ENCODE measurements around the gene ARL4D. TPM values are rescaled to one million over a fixed set of nuclear protein-coding genes. Genes with fewer than 3 reads are reported as not detected.
A peak's percentile ranks its signal among the peaks of the same experiment; 100 is the strongest.

ARL4D gene
- total RNA-seq, 1 experiment from 2014 or later, result 11.5 TPM

GRCh38 chr17:43349142-43349541 lies 49.7 kb upstream of the ARL4D start:
- Histone ChIP-seq H3K9ac (ENCODE audit: low read length) (no peak overlapping the region), H3K9me2 (ENCODE audit: insufficient read depth) (no peaks in the 10 kb centered on the region), H3K4me2 (ENCODE audit: low read length) (no peak overlapping the region), H3K9me3 (ENCODE audit: control insufficient read depth in 1 of 2, insufficient read depth in 1 of 2, low read depth in 1 of 2, low read length in 2 of 2) (peaks cover 16 to 34% of the 10 kb centered on the region in 2 experiments; a peak in 3 of 4 replicates), H3K36me3 (ENCODE audit: control insufficient read depth in 1 of 2, insufficient read depth in 2 of 2, low read length in 2 of 2) (no peaks in the 10 kb centered on the region), H3K4me1 (ENCODE audit: control insufficient read depth in 1 of 2, insufficient read depth in 2 of 2, low read length in 2 of 2) (no peaks in the 10 kb centered on the region), H3K27ac (ENCODE audit: low read depth, low read length) (no peak overlapping the region), H2AFZ (ENCODE audit: low read depth, low read length, poor library complexity, severe bottlenecking) (no peak overlapping the region), H4K20me1 (ENCODE audit: insufficient read depth) (no peaks in the 10 kb centered on the region), H3K79me2 (ENCODE audit: insufficient read depth, low read length) (no peaks in the 10 kb centered on the region), H3K4me3 (replicated peaks in 1 of 2; ENCODE audit: low read depth in 1 of 2, low read length in 2 of 2) (no peak overlapping the region), H3K27me3 (ENCODE audit: insufficient read depth, low read length) (no peaks in the 10 kb centered on the region)
- intact Hi-C loops (cut with micrococcal nuclease), result no loop called here
- no peak for ATAC-seq
- RAD21 ChIA-PET (ENCODE audit: low non-redundant PET in 1 of 2, low total read pairs in 2 of 2, uncharacterized antibody in 2 of 2, unreplicated experiment in 2 of 2), result no interaction called here
- no TSS peak for BruUV-seq (replicated peaks)
- CTCF ChIA-PET, result no interaction called here
- POLR2A ChIA-PET, result no interaction called here
- no peak for TF ChIP-seq CEBPB (IDR thresholded peaks at IDR 0.05; ENCODE audit: low read depth)
- TF ChIP-seq YY1 (IDR thresholded peaks at IDR 0.05; ENCODE audit: extremely low read depth, insufficient replicate concordance, low read depth, low read length), result no peak
- no peak for TF ChIP-seq ATF3 (IDR thresholded peaks at IDR 0.05)
- no peak for TF ChIP-seq EGR1 (IDR thresholded peaks at IDR 0.05; ENCODE audit: low read depth)
- TF ChIP-seq POLR2AphosphoS5 (IDR thresholded peaks at IDR 0.05; ENCODE audit: low read depth, low read length), result no peak
- TF ChIP-seq POLR2A (IDR thresholded peaks at IDR 0.05; ENCODE audit: borderline replicate concordance, extremely low read depth, insufficient read depth, insufficient read length), result no peak
- no peak for TF ChIP-seq EZH2phosphoT487 (IDR thresholded peaks at IDR 0.05; ENCODE audit: borderline replicate concordance)
- TF ChIP-seq CTCF (IDR thresholded peaks at IDR 0.05 in 2 of 3, conservative IDR thresholded peaks at IDR 0.05 in 1 of 3; ENCODE audit: borderline replicate concordance in 1 of 3, insufficient read depth in 1 of 3, low read depth in 2 of 3, low read length in 2 of 3), result peak in 2 of 3 experiments; percentile 27 to 33; a peak in 3 of 6 replicates
- DNase-seq (ENCODE audit: low read depth, low spot score), result no peak

All from HCT116 (cell line).